Kidney epithelial cell (primary cell): Measurements from ENCODE around the gene DLG5. TPM values are rescaled to one million over a fixed set of nuclear protein-coding genes. Genes with fewer than 3 reads are reported as not detected.

Experiments
- DNase-seq: peaks from one replicate; pipeline ENCODE4 v3.0.0-alpha.2; 2010; ENCODE audit warnings: low read depth
- H3K27me3 ChIP-seq: 2 replicates; pipeline ENCODE4 v1.6.0; 2011; ENCODE audit warnings: low read length; ENCODE audit not compliant: control insufficient read depth, insufficient read depth
- H3K36me3 ChIP-seq: 2 replicates; pipeline ENCODE4 v1.5.1; 2011; ENCODE audit warnings: low read length; ENCODE audit not compliant: control insufficient read depth, insufficient read depth
- H3K4me3 ChIP-seq: 2 replicates; pipeline ENCODE4 v1.5.1; 2011; ENCODE audit warnings: low read depth, mild to moderate bottlenecking, control low read depth, low read length
- total RNA-seq: library from RNA; depleted of rRNA; stranded (reverse); fragments of >200 nt; gene quantifications from 2 replicates; pipeline ENCODE4 v1.2.3, GENCODE V29; 2015
- TF ChIP-seq, protein P1 (sequence below): IDR thresholded peaks from 2 replicates; pipeline ENCODE4 v1.5.1; 2011; ENCODE audit warnings: mild to moderate bottlenecking, moderate library complexity, low read length, control low read depth, inconsistent platforms; ENCODE audit not compliant: insufficient read depth, poor library complexity, severe bottlenecking

DLG5 gene, protein sequence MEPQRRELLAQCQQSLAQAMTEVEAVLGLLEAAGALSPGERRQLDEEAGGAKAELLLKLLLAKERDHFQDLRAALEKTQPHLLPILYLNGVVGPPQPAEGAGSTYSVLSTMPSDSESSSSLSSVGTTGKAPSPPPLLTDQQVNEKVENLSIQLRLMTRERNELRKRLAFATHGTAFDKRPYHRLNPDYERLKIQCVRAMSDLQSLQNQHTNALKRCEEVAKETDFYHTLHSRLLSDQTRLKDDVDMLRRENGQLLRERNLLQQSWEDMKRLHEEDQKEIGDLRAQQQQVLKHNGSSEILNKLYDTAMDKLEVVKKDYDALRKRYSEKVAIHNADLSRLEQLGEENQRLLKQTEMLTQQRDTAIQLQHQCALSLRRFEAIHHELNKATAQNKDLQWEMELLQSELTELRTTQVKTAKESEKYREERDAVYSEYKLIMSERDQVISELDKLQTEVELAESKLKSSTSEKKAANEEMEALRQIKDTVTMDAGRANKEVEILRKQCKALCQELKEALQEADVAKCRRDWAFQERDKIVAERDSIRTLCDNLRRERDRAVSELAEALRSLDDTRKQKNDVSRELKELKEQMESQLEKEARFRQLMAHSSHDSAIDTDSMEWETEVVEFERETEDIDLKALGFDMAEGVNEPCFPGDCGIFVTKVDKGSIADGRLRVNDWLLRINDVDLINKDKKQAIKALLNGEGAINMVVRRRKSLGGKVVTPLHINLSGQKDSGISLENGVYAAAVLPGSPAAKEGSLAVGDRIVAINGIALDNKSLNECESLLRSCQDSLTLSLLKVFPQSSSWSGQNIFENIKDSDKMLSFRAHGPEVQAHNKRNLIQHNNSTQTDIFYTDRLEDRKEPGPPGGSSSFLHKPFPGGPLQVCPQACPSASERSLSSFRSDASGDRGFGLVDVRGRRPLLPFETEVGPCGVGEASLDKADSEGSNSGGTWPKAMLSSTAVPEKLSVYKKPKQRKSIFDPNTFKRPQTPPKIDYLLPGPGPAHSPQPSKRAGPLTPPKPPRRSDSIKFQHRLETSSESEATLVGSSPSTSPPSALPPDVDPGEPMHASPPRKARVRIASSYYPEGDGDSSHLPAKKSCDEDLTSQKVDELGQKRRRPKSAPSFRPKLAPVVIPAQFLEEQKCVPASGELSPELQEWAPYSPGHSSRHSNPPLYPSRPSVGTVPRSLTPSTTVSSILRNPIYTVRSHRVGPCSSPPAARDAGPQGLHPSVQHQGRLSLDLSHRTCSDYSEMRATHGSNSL (N-terminal part only)
- 35.9 and 42.1 TPM in 2 replicates for total RNA-seq

DNA sequence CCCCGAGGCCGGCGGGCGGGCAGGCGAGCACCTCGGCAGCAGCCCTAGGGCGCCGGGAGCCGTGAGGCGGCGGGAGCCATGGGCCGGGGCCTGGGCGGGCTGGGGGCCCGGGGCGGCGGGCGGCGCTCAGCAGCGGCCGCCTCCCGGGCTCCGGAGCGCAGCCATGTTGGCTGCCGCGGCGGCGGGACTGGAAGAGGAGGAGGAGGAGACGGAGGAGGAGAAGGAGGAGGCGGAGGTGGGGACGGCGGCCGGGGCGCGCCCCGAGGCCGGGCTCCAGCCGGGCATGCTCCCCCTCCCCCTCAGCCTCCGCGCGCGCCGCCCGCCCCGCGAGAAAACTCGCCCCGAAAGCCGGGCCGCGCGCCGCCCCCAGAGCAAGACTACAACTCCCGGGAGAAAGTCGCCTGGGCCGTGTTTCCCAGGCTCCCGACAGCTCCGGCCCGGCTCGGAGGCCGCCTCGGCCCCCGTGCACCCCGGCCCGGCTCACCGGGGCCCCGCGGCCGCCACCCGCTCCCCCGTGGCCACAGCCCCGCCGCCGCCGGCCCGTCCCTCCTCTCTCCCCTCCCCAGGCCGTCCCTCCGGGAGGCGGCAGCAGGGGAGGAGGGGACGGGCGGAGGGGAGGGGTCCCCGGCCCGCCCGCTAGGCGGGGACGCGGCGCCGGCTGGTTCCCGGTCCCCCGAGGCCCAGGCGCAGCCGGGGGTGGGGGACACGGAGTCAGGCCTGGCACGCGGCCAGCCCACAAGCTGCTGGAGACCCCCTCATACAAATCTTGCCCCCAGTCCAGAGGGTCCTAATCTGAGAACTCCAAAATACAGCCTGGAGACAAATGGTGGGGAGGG, at the start of gene DLG5:
DLG5 (minus strand) TSS at position 190 of the 836 bp plus-strand sequence. CDS start 235 bp downstream, outside the sequence.
- TF ChIP-seq, protein P1, sequence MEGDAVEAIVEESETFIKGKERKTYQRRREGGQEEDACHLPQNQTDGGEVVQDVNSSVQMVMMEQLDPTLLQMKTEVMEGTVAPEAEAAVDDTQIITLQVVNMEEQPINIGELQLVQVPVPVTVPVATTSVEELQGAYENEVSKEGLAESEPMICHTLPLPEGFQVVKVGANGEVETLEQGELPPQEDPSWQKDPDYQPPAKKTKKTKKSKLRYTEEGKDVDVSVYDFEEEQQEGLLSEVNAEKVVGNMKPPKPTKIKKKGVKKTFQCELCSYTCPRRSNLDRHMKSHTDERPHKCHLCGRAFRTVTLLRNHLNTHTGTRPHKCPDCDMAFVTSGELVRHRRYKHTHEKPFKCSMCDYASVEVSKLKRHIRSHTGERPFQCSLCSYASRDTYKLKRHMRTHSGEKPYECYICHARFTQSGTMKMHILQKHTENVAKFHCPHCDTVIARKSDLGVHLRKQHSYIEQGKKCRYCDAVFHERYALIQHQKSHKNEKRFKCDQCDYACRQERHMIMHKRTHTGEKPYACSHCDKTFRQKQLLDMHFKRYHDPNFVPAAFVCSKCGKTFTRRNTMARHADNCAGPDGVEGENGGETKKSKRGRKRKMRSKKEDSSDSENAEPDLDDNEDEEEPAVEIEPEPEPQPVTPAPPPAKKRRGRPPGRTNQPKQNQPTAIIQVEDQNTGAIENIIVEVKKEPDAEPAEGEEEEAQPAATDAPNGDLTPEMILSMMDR = no peak
- H3K27me3 ChIP-seq = no peaks in the 10 kb centered on the region
- H3K4me3 ChIP-seq = peak within 1 kb of the TSS; percentile 67
- DNase-seq = no peak
- no peaks in the 10 kb centered on the region for H3K36me3 ChIP-seq

DNA sequence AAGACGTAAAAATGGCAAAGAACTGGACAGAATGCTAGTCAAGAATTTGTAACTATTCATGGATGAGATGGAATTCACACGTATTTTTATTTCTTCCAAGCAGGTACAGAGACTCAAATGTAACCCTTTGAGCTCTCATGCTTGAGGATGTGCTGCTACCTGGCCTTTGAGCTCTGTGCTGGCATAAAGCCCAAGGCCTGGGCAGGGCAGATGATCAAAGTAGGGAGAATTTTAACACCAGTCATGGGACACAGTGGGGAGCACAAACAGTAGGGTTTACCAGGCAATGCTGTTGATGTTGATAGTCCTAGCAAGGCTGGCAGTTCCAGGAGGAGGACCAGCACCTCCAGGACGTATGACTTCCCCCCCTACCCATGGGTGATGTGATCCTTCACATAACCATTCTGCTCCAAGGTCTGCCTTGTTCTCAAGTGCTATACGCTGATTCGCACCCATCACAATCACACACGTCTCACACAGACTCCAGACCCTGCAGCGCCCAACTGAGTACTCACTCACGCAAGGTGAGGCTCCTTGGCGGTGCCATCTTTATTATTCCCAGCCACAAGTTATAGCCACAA, 48.6 kb upstream of the DLG5 start:
- TF ChIP-seq, protein P1 = no peak
- Histone ChIP-seq H3K27me3 (no peaks in the 10 kb centered on the region), H3K36me3 (peaks cover 3% of the 10 kb centered on the region), H3K4me3 (no peak overlapping the region)
- DNase-seq = no peak

DNA sequence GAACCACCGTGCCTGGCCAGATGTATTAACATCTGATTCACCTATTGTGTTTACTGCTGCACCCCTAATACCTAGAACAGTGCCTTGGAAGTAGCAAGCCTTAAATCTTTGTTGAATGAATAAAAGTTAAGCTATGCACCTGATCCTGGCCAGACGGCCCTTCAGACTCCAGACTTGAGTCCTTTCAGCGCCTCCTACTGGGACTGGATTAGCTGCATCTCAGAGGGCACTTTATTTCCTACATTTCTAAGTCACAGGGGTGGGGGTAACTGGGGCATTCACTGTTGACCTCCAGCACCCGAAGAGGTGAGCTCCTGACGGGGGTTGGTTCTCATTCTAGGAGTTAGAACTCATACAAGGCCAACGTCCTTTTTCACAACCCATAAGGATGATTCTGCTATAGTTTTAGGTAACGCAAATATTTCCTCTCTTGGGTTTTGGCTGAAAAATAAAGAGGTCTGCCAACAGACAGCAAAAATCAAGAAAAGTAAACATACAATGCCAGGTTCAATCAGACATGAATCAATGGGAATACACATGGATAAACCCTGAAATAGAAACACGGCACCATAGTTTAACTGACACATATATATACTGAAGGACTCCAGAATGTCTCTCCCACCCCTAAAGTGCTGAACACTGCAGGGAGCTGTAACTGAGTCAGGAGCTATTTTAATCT, 48.0 kb upstream of the DLG5 start:
- peaks cover 3% of the 10 kb centered on the region for H3K36me3 ChIP-seq
- no peak overlapping the region for H3K4me3 ChIP-seq
- TF ChIP-seq, protein P1 = peak; percentile 47
- no peak for DNase-seq
- no peaks in the 10 kb centered on the region for H3K27me3 ChIP-seq

DNA sequence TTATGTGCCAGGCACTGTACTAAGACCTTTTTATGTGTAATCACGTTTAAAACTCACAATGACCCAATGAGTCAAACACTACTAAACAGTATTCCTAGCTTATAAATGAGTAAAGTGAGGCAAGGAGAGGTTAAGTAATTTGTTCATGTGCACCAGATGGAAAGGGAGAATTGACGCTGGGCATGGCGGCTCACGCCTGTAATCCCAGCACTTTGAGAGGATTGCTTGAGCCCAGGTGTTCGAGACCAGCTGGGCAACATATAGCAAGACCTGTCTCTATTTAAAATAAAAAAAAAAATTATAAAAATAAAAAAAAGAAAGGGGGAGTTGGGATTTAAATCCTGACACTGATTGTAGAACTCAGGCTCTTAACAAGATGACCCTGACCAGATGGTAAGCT, 46.7 kb upstream of the DLG5 start:
- H3K27me3 ChIP-seq = no peaks in the 10 kb centered on the region
- no peak for DNase-seq
- no peak overlapping the region for H3K4me3 ChIP-seq
- TF ChIP-seq, protein P1 = no peak
- H3K36me3 ChIP-seq = no peaks in the 10 kb centered on the region
